RWPE1 (cell line): ENCODE measurements around the gene USP20.

ENCODE experiments used
- CTCF ChIA-PET: fragments of 350-600 bp; sonication (Branson Sonifier 250); formaldehyde crosslinking; extraction: SDS; loops from one replicate; lab custom pipeline; 2021; lab: Yijun Ruan, JAX
- POLR2A ChIA-PET: fragments of 400-600 bp; formaldehyde crosslinking; extraction: SDS; loops from one replicate; lab custom pipeline; 2020; ENCODE audit warnings: antibody characterized with exemption; ENCODE audit not compliant: low non-redundant PET; lab: Yijun Ruan, JAX
- DNase-seq: peaks from one replicate; pipeline ENCODE4 v3.0.0; 2012; ENCODE audit warnings: low spot score
- H3K27ac ChIP-seq: fragments of 450-650 bp; 2 replicates; pipeline ENCODE4 v1.5.1; 2017
- TF ChIP-seq, protein P1 (sequence below): fragments of 450-650 bp; conservative IDR thresholded peaks from 2 replicates; pipeline ENCODE4 v1.5.1; 2017; ENCODE audit warnings: low read depth, mild to moderate bottlenecking

USP20 gene

GRCh38 chr9:129849901-129850300 is 14.6 kb downstream of the USP20 start:
- POLR2A ChIA-PET, result no interaction called here
- no peak for DNase-seq
- H3K27ac ChIP-seq, result no peak overlapping the region
- TF ChIP-seq, protein P1, sequence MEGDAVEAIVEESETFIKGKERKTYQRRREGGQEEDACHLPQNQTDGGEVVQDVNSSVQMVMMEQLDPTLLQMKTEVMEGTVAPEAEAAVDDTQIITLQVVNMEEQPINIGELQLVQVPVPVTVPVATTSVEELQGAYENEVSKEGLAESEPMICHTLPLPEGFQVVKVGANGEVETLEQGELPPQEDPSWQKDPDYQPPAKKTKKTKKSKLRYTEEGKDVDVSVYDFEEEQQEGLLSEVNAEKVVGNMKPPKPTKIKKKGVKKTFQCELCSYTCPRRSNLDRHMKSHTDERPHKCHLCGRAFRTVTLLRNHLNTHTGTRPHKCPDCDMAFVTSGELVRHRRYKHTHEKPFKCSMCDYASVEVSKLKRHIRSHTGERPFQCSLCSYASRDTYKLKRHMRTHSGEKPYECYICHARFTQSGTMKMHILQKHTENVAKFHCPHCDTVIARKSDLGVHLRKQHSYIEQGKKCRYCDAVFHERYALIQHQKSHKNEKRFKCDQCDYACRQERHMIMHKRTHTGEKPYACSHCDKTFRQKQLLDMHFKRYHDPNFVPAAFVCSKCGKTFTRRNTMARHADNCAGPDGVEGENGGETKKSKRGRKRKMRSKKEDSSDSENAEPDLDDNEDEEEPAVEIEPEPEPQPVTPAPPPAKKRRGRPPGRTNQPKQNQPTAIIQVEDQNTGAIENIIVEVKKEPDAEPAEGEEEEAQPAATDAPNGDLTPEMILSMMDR, result no peak
- CTCF ChIA-PET, result no interaction called here

- TF ChIP-seq, protein P1, result no peak
- DNase-seq, result no peak
- CTCF ChIA-PET, result interaction anchor here (0.5 kb wide), 1 partner anchor 241 kb away, joined by 3 read pairs; no protein-coding TSS in a partner anchor
- POLR2A ChIA-PET, result no interaction called here
- no peak overlapping the region for H3K27ac ChIP-seq
These were observed 15.7 kb downstream of the USP20 start for GRCh38 chr9:129850821-129851550.

GRCh38 chr9:129851821-129852220 is 16.6 kb downstream of the USP20 start:
- ChIA-PET CTCF (no interaction called here), POLR2A (no interaction called here)
- no peak overlapping the region for H3K27ac ChIP-seq
- TF ChIP-seq, protein P1, result no peak
- DNase-seq, result no peak

- no peak overlapping the region for H3K27ac ChIP-seq
These were observed 17.3 kb downstream of the USP20 start for GRCh38 chr9:129852579-129852978.

GRCh38 chr9:129853614-129854013 is 18.4 kb downstream of the USP20 start:
- no peak overlapping the region for H3K27ac ChIP-seq
- DNase-seq, result no peak
- ChIA-PET POLR2A (no interaction called here), CTCF (no interaction called here)
- TF ChIP-seq, protein P1, result no peak

More at GRCh38 chr9:129852579-129852978, 17.3 kb downstream of the USP20 start:
- TF ChIP-seq, protein P1, result no peak
- ChIA-PET POLR2A (interaction anchor here (0.8 kb wide), 1 partner anchor 14 kb away, joined by 3 read pairs; no protein-coding TSS in a partner anchor), CTCF (no interaction called here)
- DNase-seq, result no peak

DNA sequence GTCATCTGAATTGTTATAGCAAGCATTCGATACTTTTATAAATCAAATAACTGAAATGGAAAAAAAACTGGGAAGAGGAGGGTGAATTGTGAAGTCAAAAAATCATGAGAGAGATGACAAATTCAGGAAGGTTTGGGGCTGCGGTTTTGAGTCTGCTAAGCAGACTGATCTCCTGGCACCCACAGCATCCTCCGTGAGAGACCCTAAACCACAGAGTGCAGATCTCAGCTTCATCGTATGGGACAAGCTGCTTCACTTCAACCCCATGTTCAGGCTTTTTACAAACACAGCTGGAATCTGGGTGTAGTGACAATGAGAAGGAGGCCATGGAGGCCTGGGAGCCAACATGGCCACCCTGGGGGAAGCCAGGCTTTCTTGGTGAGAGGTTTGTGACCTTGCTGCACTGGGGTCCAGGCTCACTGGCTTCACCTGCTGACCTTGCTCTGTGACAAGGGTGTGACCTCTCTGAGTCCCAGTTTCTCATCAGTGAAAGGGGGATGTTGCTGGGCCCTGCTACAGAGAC is 19.4 kb downstream of the USP20 start:
- CTCF ChIA-PET, result interaction anchor here (0.7 kb wide), 2 partner anchors 19 to 65 kb away, joined by 4 read pairs; no protein-coding TSS in a partner anchor
- TF ChIP-seq, protein P1, result no peak
- POLR2A ChIA-PET, result no interaction called here
- DNase-seq, result no peak
- H3K27ac ChIP-seq, result no peak overlapping the region
